T-cell (primary cell): ENCODE results near the gene LRRC4C. TPM values are rescaled to one million over a fixed set of nuclear protein-coding genes. Genes with fewer than 3 reads are reported as not detected.

Experiments
- ATAC-seq, 4 experiments: fragments of 200-7000 bp in 3 of 4; fragments of 150-1000 bp in 1 of 4; cut with Tn5 transposase; replicated peaks in 1 of 4; 1 replicate in 3 of 4; 2 replicates in 1 of 4; pipeline ENCODE4 v1.10.0; 2021; ENCODE audit warnings: moderate library complexity in 3 of 4, mild to moderate bottlenecking in 2 of 4, moderate number of reproducible peaks in 1 of 4
- CTCF ChIA-PET, 2 donors: fragments of 300-600 bp; sonication (Branson Sonifier 250); formaldehyde crosslinking; loops; one replicate each; lab custom pipeline; 2022; ENCODE audit warnings: antibody characterized with exemption in 2 of 2; lab: Charles Lee
- POLR2A ChIA-PET, 2 donors: fragments of 300-600 bp; sonication (Branson Sonifier 250); formaldehyde crosslinking; loops; one replicate each; lab custom pipeline; 2022; ENCODE audit warnings: antibody characterized with exemption in 2 of 2; lab: Charles Lee
- DNase-seq, 35 experiments: peaks; one replicate each; pipeline versions ENCODE4 v3.0.0 to v3.0.0-alpha.2; 2013 to 2023
- H3K27ac ChIP-seq: one replicate; pipeline ENCODE4 v1.5.1; 2013; ENCODE audit warnings: low read length
- H3K27me3 ChIP-seq, 2 experiments: replicated peaks in 1 of 2; 1 replicate in 1 of 2; 2 replicates in 1 of 2; pipeline versions ENCODE4 v1.6.1 to v1.7.0; 2013; ENCODE audit warnings: low read length in 1 of 2, mixed read lengths in 1 of 2; ENCODE audit not compliant: control insufficient read depth in 2 of 2, insufficient read depth in 2 of 2; ENCODE audit errors: extremely low read depth in 1 of 2
- H3K36me3 ChIP-seq, 2 donors: 1 replicate in 1 of 2; 2 replicates in 1 of 2; pipeline versions ENCODE4 v1.6.1 to v1.7.0; 2013; ENCODE audit warnings: low read length in 1 of 2; ENCODE audit not compliant: control insufficient read depth in 2 of 2, insufficient read depth in 1 of 2; ENCODE audit errors: extremely low read depth in 1 of 2
- H3K4me1 ChIP-seq, 2 experiments: 1 replicate in 1 of 2; 2 replicates in 1 of 2; pipeline versions ENCODE4 v1.6.1 to v1.7.0; 2013; ENCODE audit warnings: low read length in 2 of 2, mixed read lengths in 1 of 2; ENCODE audit not compliant: insufficient read depth in 2 of 2, control insufficient read depth in 1 of 2; ENCODE audit errors: extremely low read depth in 1 of 2
- H3K4me3 ChIP-seq, 2 donors: 1 replicate in 1 of 2; 2 replicates in 1 of 2; pipeline versions ENCODE4 v1.5.1 to v1.7.0; 2013; ENCODE audit warnings: mild to moderate bottlenecking in 2 of 2, low read length in 1 of 2, moderate library complexity in 1 of 2; ENCODE audit not compliant: control insufficient read depth in 1 of 2; ENCODE audit errors: extremely low read depth in 1 of 2
- H3K9me3 ChIP-seq: 2 replicates; pipeline ENCODE4 v1.7.0; 2013
- H3K27ac Mint-ChIP-seq, 2 donors: one replicate each; pipeline ENCODE4 v1.8.0; 2020 to 2021; ENCODE audit warnings: mild to moderate bottlenecking in 2 of 2, mixed read lengths in 2 of 2
- H3K27me3 Mint-ChIP-seq, 2 donors: one replicate each; pipeline ENCODE4 v1.8.0; 2021 to 2022; ENCODE audit warnings: mixed read lengths in 2 of 2
- H3K36me3 Mint-ChIP-seq: one replicate; pipeline ENCODE4 v1.8.0; 2021; ENCODE audit warnings: mixed read lengths
- H3K4me1 Mint-ChIP-seq, 3 donors: one replicate each; pipeline ENCODE4 v1.8.0; 2020 to 2022; ENCODE audit warnings: mixed read lengths in 3 of 3, mild to moderate bottlenecking in 1 of 3
- H3K4me3 Mint-ChIP-seq, 3 donors: one replicate each; pipeline ENCODE4 v1.8.0; 2020 to 2022; ENCODE audit warnings: mild to moderate bottlenecking in 3 of 3, mixed read lengths in 3 of 3, moderate library complexity in 3 of 3
- H3K9me3 Mint-ChIP-seq, 3 donors: one replicate each; pipeline ENCODE4 v1.8.0; 2020 to 2022; ENCODE audit warnings: mixed read lengths in 3 of 3
- WGBS: methylation state at CpG from one replicate; pipeline ENCODE4 v1.1.5; 2013; ENCODE audit warnings: missing lambda C conversion rate; ENCODE audit not compliant: insufficient coverage; 5-methylcytosine and 5-hydroxymethylcytosine counted together
- total RNA-seq, 35 experiments: library from RNA in 6 of 35; stranded (reverse) in 6 of 35; fragments of 120-200 nt in 1 of 35; gene quantifications; one replicate each; pipeline versions ENCODE4 v1.2.1 to v1.2.4 and lab custom pipeline; 2013 to 2026

The LRRC4C gene
- total RNA-seq, 5 donors from 2014 or later (not counting 1 experiment from before 2014, with no cell fraction given), result not detected

GRCh38 chr11:41328324-41328723, 131.1 kb downstream of the LRRC4C start:
- Histone ChIP-seq H3K27me3 (no peaks in the 10 kb centered on the region), H3K9me3 (no peaks in the 10 kb centered on the region), H3K27ac (no peak overlapping the region), H3K4me3 (no peak overlapping the region), H3K4me1 (no peaks in the 10 kb centered on the region), H3K36me3 (no peaks in the 10 kb centered on the region)
- ATAC-seq, result no peak
- H3K4me1 Mint-ChIP-seq, result no peaks in the 10 kb centered on the region
- peaks cover 19 to 27% (median 21%) of the 10 kb centered on the region in 3 donors for H3K9me3 Mint-ChIP-seq
- H3K4me3 Mint-ChIP-seq, result no peak overlapping the region
- DNase-seq, result no peak
- no peaks in the 10 kb centered on the region for H3K27me3 Mint-ChIP-seq
- no CpG with 5 or more reads among the region's 4 CpGs for WGBS
- H3K27ac Mint-ChIP-seq, result no peak overlapping the region
- H3K36me3 Mint-ChIP-seq, result no peaks in the 10 kb centered on the region
- ChIA-PET POLR2A (no interaction called here), CTCF (no interaction called here)

- Mint-ChIP-seq H3K4me1 (no peaks in the 10 kb centered on the region), H3K9me3 (peaks cover 3 to 20% (median 11%) of the 10 kb centered on the region in 3 donors), H3K36me3 (no peaks in the 10 kb centered on the region), H3K4me3 (no peak overlapping the region), H3K27ac (no peak overlapping the region), H3K27me3 (no peaks in the 10 kb centered on the region)
- Histone ChIP-seq H3K27ac (no peak overlapping the region), H3K9me3 (no peaks in the 10 kb centered on the region), H3K4me1 (no peaks in the 10 kb centered on the region), H3K4me3 (no peak overlapping the region), H3K27me3 (no peaks in the 10 kb centered on the region), H3K36me3 (no peaks in the 10 kb centered on the region)
- WGBS, result 88% methylated on average over 2 of the region's 3 CpGs
- ChIA-PET POLR2A (no interaction called here), CTCF (no interaction called here)
- DNase-seq, result no peak
- no peak for ATAC-seq
Measured at GRCh38 chr11:41323446-41323845, 136.0 kb downstream of the LRRC4C start.

- ATAC-seq, result no peak
- H3K27me3 Mint-ChIP-seq, result no peaks in the 10 kb centered on the region
- no peaks in the 10 kb centered on the region for H3K27me3 ChIP-seq
- H3K27ac Mint-ChIP-seq, result no peak overlapping the region
- no peak overlapping the region for H3K4me3 ChIP-seq
- no peak overlapping the region for H3K4me3 Mint-ChIP-seq
- POLR2A ChIA-PET, result no interaction called here
- no peak overlapping the region for H3K27ac ChIP-seq
- CTCF ChIA-PET, result no interaction called here
- DNase-seq, result no peak
- H3K36me3 Mint-ChIP-seq, result no peaks in the 10 kb centered on the region
- H3K4me1 Mint-ChIP-seq, result no peaks in the 10 kb centered on the region
- no CpG with 5 or more reads among the region's 1 CpG for WGBS
- H3K4me1 ChIP-seq, result no peaks in the 10 kb centered on the region
- no peaks in the 10 kb centered on the region for H3K9me3 ChIP-seq
- peaks cover 0 to 21% (median 13%) of the 10 kb centered on the region in 3 donors for H3K9me3 Mint-ChIP-seq
- H3K36me3 ChIP-seq, result no peaks in the 10 kb centered on the region
Measured at GRCh38 chr11:41320653-41321052, 138.8 kb downstream of the LRRC4C start.

GRCh38 chr11:41320238-41320637, 139.2 kb downstream of the LRRC4C start:
- H3K9me3 Mint-ChIP-seq, result peaks cover 0 to 21% (median 16%) of the 10 kb centered on the region in 3 donors
- 80% methylated on average over 1 of the region's 3 CpGs for WGBS
- H3K27me3 ChIP-seq, result no peaks in the 10 kb centered on the region
- H3K4me3 Mint-ChIP-seq, result no peak overlapping the region
- no peaks in the 10 kb centered on the region for H3K4me1 ChIP-seq
- no peak overlapping the region for H3K27ac ChIP-seq
- no peaks in the 10 kb centered on the region for H3K27me3 Mint-ChIP-seq
- no peaks in the 10 kb centered on the region for H3K36me3 ChIP-seq
- no peak overlapping the region for H3K27ac Mint-ChIP-seq
- ATAC-seq, result no peak
- POLR2A ChIA-PET, result no interaction called here
- H3K4me1 Mint-ChIP-seq, result no peaks in the 10 kb centered on the region
- H3K36me3 Mint-ChIP-seq, result no peaks in the 10 kb centered on the region
- H3K4me3 ChIP-seq, result no peak overlapping the region
- no peaks in the 10 kb centered on the region for H3K9me3 ChIP-seq
- CTCF ChIA-PET, result no interaction called here
- DNase-seq, result no peak

- Mint-ChIP-seq H3K9me3 (peaks cover 0 to 24% (median 22%) of the 10 kb centered on the region in 3 donors), H3K4me1 (no peaks in the 10 kb centered on the region), H3K27ac (no peak overlapping the region), H3K27me3 (no peaks in the 10 kb centered on the region), H3K36me3 (no peaks in the 10 kb centered on the region), H3K4me3 (no peak overlapping the region)
- Histone ChIP-seq H3K9me3 (no peaks in the 10 kb centered on the region), H3K27me3 (no peaks in the 10 kb centered on the region), H3K4me1 (no peaks in the 10 kb centered on the region), H3K4me3 (no peak overlapping the region), H3K27ac (no peak overlapping the region), H3K36me3 (no peaks in the 10 kb centered on the region)
- no CpG with 5 or more reads among the region's 2 CpGs for WGBS
- ATAC-seq (no peak), DNase-seq (no peak)
- POLR2A ChIA-PET, result no interaction called here
- CTCF ChIA-PET, result no interaction called here
Measured at GRCh38 chr11:41319434-41319833, 140.0 kb downstream of the LRRC4C start.

- ChIA-PET CTCF (no interaction called here), POLR2A (no interaction called here)
- WGBS, result 25% methylated on average over 1 of the region's 2 CpGs
- Histone ChIP-seq H3K27me3 (no peaks in the 10 kb centered on the region), H3K36me3 (no peaks in the 10 kb centered on the region), H3K4me1 (no peaks in the 10 kb centered on the region), H3K27ac (no peak overlapping the region), H3K9me3 (no peaks in the 10 kb centered on the region), H3K4me3 (no peak overlapping the region)
- H3K27ac Mint-ChIP-seq, result no peak overlapping the region
- no peaks in the 10 kb centered on the region for H3K27me3 Mint-ChIP-seq
- no peak for DNase-seq
- H3K4me3 Mint-ChIP-seq, result no peak overlapping the region
- ATAC-seq, result no peak
- peaks cover 0 to 24% (median 20%) of the 10 kb centered on the region in 3 donors for H3K9me3 Mint-ChIP-seq
- no peaks in the 10 kb centered on the region for H3K36me3 Mint-ChIP-seq
- no peaks in the 10 kb centered on the region for H3K4me1 Mint-ChIP-seq
Measured at GRCh38 chr11:41316751-41317150, 142.7 kb downstream of the LRRC4C start.

GRCh38 chr11:41313226-41313625, 146.2 kb downstream of the LRRC4C start:
- no peak overlapping the region for H3K27ac Mint-ChIP-seq

More at GRCh38 chr11:41313226-41313625, 146.2 kb downstream of the LRRC4C start:
- no peak overlapping the region for H3K4me3 ChIP-seq
- no peaks in the 10 kb centered on the region for H3K27me3 ChIP-seq
- no peak for DNase-seq
- POLR2A ChIA-PET, result no interaction called here
- Mint-ChIP-seq H3K4me1 (no peaks in the 10 kb centered on the region), H3K4me3 (no peak overlapping the region), H3K27me3 (no peaks in the 10 kb centered on the region), H3K9me3 (peaks cover 0 to 14% (median 14%) of the 10 kb centered on the region in 3 donors), H3K36me3 (no peaks in the 10 kb centered on the region)
- ATAC-seq, result no peak
- no peaks in the 10 kb centered on the region for H3K4me1 ChIP-seq
- no peak overlapping the region for H3K27ac ChIP-seq
- no peaks in the 10 kb centered on the region for H3K36me3 ChIP-seq
- CTCF ChIA-PET, result no interaction called here
- no peaks in the 10 kb centered on the region for H3K9me3 ChIP-seq
- WGBS, result no CpG with 5 or more reads among the region's 1 CpG
